SHP77 (cell line): ENCODE measurements around the gene UBAC1.
A peak's percentile ranks its signal among the peaks of the same experiment; 100 is the strongest.

Source experiments
- DNase-seq, 2 experiments: peaks; one replicate each; lab custom pipeline; 2025; lab: John Stamatoyannopoulos, UW

The UBAC1 gene

DNA sequence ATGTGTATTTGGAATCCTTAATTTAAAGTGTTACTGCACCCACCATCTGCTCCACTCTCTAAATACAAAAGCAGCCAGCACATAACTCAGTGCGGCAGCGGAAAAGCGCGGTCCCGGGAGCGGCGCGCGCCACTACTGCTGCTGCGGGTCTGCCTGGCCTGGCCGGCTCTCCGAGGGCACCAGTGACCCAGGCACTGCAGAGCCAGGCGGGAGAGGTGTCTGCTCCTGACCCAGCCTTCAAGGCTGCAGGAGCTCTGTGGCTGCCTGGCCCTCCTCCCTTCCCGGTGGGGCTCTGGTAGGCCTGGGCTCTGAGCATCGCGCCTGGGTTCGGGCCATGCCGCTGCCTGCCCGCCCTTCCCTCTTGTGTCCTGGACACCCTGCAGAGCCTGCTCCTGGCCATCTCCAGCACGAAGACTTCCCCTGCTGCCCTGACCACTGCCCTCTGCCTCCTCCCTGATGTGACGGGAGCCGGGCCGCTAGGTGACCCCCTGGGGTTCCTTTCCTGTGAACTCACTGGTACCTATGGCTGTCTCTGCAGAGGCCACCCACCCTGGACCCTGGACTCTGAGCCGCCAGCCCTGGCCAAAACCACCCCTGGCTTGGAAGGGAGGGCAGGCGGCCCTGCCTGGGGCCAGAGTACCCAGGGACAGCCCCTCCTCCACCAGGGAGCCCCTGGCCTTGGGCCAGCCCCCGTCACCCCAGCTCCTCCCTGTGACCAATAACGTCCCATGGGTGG is 32.8 kb upstream of the UBAC1 start:
- DNase-seq = no peak

DNA sequence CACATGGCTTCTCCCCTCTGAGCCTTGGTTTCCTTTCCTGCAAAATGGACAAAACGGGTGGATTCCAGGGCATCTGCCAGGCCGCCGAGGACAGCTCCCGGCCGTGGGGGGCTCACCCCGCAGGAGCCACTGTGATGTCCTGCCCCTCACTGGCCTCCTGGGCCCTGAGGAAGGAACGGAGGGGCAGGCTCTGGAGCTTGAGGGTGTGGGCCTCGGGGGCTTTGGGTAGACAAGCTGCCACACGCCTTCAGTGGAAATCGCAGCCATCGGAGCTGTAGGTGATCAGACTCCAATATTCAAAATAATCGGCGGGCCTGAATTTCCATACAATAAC is 32.2 kb upstream of the UBAC1 start:
- no peak for DNase-seq

DNA sequence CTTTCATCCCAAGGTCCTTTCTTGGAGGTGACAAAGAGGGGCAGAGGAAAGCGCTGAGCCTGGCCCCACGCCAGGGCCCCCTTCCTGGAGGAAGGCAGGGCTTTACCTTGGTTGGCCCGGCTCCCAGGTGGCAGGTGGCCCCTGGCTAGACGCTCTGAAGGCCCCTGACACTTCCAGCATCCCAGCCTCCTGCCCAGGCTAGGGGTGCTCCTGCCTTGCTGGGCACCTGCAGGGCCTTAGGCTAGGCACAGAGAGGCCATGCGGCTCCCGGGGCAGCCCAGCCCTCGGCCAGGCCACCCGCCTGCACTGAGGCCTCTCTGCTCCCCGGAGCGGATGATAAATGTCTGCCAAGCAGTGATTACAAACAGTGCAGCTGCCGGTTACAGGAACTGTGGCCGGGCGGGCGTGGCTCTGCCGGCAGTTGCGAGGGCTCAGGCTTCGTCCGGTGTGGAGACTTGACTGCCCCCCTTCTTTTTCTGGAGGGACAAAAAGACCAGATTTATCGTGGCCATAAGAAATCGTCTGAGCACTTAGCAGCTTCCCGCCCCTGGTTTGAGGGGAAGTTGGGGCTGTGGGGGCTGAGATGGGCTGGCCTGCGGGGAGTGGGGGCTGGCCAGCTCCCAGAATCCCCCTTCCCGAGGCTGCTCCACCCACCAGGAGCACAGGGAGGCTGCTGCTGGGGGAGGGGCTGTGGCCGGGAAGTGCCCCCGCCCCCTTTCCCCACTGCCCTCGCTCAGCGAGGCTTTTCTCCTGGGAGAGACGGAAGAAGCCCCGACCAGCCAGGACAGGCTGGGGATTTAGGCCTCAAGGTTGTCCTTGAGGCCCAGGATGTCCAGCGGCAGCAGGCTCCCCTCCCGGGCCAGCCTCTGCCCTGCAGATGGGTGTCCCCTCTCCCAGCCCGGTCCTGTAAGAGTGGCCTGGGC is 31.6 kb upstream of the UBAC1 start:
- DNase-seq = peak; percentile 82 to 89

DNA sequence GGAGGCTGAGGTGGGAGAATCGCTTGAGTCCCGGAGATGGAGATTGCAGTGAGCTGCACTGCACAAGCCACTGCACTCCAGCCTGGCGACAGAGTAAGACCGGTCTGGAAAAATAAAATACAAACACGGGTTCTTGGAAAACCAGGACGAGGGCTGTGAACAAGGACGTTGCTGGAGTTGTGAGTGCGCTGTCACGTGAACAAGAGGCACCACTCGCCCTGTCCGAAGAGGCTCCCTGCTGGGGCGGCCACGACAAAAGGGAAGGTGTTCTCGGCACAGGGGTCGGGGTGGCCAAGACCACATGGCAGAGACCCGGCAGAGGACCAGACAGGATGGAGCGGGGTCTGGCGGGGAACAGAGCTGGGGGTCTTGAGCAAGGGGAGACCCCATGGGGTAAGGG is 30.6 kb upstream of the UBAC1 start:
- peak; percentile 29 to 31 for DNase-seq

DNA sequence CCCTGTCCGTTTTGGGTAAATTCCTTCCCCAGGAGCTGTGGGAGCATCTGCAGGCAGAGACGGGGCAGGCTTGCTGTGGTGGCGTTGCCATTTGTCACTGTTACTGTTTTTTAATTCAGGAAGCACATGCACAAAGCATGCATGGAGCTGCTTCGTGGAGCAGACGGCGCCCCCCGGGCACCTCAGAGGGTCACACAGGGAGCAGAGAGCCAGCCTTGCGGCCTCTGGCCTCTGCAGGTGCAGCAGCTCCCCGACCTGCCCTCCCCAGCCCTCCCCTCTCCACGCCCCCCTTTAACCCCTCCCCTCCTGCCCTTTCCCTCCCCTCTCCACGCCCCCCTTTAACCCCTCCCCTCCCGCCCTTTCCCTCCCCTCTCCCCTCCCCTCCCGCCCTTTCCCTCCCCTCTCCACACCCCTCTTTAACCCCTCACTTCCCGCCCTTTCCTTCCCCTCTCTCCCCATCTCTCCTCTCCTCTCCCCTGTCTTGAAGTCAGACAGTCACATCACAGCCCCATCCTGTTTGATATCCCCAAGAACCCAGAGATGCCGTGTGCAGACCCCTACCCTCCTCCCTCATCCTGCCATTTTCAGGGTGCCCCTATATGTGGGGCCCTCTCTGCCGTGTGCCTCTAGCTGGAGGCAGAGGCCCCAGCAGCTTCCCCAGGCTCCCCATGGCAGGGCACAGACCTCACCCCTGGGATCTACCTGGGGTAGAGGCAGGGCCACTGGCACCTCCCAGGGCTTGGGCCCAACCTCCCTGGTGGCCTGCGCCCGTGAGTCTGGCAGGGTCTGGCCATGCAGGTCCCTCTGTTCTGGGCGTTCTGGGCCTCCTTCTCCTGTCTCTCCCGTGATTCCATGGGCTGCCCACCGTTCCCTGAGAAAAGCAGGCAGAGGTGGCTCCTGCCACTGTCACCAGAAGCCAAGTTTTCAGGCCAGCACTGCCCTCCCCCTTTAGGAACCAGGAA is 29.6 kb upstream of the UBAC1 start:
- peak; percentile 84 to 86 for DNase-seq

DNA sequence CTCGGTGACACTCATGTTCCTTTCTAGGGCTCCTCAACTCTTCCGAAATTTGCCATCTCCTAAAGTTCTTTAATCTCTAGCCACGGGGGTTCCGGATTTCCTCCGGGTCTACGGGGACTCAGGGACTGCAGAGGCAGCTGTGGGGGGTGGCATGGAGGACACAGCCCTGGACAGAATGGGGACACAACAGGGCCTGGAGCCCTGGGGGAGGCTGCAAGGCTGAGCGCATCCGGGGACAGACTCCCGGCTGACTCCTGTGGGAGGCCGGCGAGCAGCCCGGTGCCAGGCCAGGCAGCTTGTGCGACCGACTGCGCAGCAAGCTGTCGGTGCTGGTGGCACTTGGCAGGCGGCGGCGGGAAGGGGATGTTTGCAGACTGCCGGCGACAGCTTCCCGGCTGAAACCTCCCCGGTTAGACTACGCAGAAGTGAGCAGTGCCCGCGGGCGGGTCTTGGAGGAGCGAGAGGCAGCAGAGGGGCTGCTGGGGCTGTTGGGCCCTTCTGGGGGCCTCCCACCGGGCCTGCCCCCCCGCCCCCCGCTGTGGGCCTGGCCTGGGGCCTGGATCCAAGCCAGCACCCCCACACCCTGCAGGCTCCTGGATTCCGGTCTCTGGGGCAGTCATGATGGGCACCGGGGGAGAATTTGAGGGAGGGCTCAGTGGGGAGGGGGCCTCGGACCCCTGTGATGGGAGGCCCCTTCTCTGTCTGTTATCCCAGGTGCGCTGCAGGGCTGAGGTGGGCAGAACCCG is 28.7 kb upstream of the UBAC1 start:
- DNase-seq = peak; percentile 52 to 79

DNA sequence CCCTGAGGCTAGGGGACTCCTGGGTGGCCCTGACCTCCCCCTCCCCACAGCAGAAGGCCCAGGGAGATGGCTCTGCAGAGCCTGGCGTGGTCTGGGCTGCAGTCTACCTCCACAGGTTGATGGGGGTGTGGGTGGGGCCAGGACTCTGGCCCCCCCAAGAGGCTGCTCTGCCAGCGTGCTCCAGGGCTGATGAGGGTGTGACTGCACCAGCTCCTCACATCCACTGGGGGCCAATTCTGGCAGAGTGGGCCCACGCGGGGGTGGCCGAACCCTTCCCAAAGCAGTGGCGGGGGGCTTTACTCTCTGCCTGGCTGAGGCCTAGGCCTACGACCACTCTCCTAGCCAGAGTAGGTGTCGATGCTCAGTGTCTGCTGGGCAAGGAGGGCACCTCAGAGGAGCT is 28.0 kb upstream of the UBAC1 start:
- DNase-seq = no peak

DNA sequence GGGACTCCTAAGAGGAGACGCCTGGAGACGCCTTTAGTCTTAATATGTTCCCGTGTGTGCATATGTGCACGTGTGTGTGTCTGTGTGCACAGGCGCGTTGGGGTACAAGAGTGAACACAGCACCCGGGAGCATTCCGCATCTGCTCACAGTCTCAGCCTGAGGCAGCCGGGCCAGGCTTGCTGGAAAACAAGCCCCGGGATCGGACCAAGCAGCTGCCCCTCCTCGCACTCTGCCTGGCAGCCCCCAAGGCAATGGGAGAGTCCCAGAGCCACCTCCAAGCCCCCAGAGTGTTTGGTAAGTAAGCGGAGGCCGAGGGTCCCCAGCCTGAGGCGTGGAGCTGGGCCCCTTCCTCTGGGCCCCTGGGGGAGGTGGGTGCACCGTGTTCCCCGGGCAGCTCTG is 27.3 kb upstream of the UBAC1 start:
- DNase-seq = no peak

DNA sequence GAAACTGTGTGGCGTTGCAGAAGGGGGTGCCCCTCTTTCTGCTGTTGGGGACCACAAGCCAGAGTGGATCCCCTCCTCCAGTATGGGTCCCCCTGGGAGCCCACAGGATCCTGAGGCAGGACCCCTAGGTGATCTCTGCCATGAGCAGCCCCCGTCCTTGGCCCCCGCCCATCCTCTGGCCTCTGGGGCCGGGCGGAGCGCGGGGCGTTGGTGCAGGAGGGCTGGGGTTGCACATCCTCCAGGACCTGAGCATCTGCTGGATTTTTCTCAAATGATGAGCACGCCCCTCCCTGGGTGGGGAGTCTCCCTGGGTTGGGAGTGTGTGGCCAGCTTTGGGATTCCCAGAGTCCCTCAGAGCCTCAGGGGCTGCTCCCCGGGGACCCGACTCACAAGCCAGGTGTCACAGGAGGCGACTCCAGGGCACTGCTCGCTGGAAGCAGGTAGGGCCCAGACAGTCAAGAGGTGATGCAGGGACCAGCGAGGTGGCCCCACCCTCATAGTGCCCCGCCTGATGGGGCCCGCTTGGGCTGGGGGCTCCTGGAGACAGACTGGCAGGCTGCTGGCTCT is 26.7 kb upstream of the UBAC1 start:
- no peak for DNase-seq

DNA sequence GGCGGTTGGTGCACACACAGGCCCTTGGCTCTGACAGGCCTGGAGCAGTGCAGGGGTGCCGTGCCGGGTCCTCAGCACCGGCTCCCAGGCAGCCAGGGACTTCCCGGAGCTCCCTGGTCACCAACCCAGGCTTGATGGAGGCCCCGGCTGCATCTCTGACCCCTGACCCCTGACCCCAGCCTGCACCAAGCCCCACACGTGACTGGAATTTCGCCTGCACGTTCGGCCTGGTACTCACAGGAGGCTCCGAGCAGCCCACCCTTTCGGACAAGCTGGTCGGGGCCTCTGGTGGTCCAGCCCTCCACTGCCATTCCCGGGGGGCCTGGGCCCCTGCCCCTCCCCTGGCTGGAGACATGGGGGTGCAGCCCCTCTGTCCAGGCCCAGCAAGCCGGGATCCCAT is 25.4 kb upstream of the UBAC1 start:
- no peak for DNase-seq

DNA sequence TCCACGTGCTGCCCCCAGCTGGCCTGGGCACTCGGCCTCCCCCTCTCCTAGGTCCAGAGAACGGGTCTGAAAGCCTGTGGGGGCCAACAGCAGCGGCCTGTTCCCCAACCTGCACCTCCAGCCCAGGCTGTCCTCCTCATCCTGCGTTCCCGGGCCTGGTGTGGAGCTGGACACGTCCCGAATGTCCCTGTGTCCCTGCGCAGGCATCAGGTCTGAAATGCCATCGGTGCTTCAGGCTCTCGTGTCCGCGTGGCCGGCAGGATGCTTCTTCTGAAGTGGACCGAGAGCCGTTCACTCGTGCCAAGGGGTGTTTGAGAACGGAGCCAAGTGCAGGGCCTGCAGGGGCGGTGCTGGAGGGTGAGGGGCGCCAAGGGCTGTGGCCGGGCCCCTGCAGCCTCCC is 24.7 kb upstream of the UBAC1 start:
- no peak for DNase-seq

DNA sequence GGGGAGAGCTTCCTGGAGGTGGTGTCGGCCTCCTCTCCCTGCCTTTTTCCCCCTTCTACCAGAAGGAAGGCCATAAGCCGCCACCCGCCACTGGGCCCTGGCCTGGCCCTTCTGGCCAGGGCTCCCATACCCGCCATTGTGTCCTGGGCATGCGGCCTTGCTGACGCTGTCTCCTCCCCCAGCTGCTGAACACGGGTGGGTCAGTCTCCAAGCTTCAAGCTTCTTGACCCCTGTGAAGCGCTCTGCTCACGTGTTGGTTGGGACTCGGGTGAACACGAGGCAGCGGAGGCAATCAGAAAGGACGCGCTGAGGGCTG is 24.2 kb upstream of the UBAC1 start:
- DNase-seq = no peak

DNA sequence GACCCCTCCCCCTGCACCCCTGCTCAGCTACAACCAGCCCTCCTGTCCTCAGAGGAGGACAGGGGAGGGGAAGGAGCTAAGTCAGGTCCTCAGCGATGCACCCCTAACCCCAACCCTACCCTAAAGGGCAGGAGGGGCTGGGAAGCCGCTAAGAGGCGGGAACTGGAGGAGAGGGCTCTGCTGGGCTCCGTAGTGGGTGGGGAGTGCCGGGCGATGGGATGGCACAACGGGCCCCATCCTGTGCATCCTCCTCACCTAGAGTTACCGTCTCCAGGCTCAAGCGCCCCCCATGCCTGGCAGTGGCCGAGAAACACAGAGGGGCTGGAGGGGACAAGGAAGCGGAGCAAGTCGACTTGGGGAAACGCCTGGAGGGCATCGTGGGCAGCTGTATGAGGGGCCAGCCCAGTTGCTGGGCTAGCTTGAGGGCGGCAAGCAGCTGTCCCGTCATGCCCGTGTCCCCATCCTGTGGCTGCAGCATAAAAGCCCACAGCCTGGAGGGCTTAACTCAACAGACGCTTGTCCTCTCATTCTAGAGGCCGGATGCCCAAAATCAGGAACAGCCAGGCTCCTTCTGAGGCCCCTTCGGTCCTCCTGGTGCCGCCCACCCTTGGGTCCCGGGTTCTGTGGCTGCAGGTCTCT is 23.0 kb upstream of the UBAC1 start:
- DNase-seq = no peak

DNA sequence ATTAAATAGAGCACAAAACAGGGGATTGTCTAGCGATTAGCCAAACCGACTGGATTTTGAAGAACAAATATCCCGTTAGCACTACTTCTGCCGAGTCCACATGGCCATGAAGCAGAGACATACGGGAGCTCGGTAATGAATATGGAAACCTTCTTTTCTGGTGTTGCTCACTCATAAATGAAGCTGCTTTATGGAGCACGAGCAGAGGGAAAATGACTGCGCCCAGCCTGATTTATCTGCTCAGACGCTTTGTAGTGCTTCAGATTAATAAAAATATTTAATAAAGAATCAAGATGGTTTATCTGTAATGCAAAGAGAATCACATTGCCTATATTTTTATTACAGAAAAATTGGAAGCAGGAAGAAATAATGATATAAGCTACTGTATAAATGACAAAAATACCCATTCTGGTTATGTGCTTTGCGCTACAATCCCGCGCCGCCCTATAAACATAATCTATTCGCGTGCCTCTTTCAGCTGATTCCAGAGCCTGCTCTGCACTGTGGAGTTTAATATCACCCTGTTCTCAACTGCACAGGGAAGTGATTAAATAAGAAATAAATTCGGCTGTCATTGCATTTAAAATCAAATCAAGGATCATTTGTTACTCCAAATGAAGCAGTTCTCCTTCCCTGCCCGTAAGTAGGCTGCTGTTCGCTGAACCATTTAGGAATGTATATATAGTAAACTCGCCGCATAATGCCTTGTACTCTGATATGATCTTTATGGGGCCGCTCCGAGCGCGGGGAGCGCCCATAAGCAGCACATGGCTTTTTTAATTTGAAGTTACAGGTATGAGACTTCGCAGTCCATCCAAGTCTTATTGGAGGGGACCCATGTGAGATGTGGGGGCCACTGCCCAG is 22.3 kb upstream of the UBAC1 start:
- DNase-seq = no peak

DNA sequence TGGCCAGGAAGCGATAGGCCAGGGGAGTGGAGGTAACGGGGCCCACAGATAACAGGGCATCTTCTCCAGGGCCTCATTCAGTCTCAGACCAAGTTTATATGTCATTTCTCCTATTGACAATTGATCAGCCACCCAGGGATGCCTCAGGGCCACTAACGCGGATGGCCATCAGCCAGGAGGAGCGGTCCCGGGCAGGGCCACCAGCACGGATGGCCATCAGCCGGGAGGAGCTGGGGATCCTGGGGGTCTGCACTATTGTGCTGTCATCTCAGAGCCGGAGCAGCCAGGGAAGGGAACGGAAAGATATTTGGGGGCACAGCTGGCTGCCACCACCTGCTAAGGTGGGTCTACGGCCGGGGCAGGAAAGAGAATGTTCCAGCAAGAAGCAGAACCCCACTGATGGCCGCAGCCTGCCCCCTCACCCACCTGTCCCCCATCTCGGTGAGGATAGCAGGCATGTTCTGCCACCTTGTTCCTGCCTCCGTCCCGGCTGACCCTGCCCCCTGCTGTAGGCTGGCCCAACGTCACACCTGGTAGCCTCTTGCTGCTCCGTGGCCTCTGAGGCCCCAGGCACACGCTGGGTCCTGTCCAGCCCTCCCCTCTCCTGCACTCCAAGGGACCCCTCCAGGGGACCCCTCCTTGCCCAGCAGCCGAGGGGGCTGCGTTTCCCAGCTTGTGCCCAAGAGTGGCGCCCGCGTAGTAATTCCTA is 21.5 kb upstream of the UBAC1 start:
- no peak for DNase-seq

DNA sequence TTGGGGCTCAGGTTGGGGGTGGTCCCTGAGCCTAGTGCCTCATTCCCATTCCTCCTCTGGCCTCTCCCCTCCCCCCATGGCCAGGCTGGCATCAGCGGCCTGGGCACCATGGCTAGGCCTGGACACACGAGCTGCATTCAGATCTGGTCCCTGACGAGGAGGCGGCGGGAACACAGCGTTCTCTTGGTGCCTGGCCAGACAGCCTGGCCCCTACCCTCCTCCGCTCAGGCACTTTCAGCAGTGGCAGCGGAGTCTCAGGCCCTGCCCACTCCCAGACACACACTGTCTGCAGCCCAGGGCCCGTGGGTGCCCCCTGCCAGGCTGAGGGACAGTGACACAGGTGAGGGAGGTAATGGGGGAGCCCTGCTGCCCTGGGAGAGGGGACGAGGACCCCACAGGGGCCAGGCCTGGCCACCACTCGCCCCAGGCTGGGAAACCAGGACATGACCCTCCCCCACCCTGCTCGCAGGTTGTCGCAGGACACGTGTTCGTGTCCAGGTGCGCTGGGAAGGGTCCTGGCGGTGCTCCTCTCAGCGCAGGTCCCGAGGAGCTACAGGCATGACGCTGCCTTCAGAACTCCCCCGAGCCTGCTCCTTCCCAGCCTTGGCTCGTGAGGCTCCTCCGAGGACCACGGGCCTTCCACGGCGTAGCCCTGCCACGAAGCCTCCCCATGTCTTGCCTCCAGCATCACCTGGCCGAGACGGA is 19.9 kb upstream of the UBAC1 start:
- no peak for DNase-seq

DNA sequence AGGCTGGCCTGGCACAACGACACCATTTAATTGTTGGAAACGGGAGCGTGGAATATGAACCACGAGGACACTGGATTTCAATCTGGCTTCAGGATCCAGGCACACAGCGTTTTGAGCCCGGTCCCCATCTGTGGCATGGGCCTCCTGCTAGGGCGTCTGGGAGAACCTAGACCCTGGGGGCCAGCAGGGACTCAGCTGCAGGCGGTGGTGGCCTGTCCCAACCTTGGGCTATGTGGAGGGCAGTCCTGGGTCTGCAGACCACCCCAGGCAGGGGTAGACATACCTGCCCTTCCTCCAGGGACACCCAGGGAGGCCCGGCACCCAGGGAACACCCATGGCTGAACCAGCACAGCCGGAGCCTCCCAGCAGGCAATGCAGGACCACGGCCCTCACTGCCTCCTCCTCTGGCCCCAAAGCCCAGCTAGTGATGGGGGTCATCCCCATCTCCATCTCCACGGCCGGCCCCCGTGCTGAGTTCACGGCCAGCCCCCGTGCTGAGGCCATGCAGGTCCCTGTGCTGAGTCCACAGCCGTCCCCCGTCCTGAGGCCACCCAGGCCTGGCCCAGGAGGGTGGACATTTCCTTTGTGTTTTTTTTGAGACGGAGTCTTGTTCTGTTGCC is 18.5 kb upstream of the UBAC1 start:
- no peak for DNase-seq
